ENCODE measurements around the gene ANXA1.

GRCh38 chr9:73174330-73174980 lies 22.8 kb downstream of the ANXA1 start:
- no peak for TF ChIP-seq POLR2A (IDR thresholded peaks at IDR 0.05; ENCODE audit: low read length)
- no peak for TF ChIP-seq GATA1 (IDR thresholded peaks at IDR 0.05; ENCODE audit: low read depth, low read length)
